Prostate gland (tissue), 2 donors: ENCODE measurements around the gene ITPRID1. TPM values are rescaled to one million over a fixed set of nuclear protein-coding genes. Genes with fewer than 3 reads are reported as not detected.

Source experiments
- DNase-seq: peaks from one replicate; pipeline ENCODE4 v3.0.0-alpha.2; 2019; ENCODE audit warnings: low spot score
- H3K27ac ChIP-seq, 2 donors: fragments of 200-600 bp; sonication (generic); 2 replicates each; pipeline ENCODE4 v1.5.1; 2017 to 2019
- H3K27me3 ChIP-seq: fragments of 200-600 bp; sonication (generic); replicated peaks from 2 replicates; pipeline ENCODE4 v1.5.1; 2019; ENCODE audit not compliant: insufficient read depth
- H3K36me3 ChIP-seq, 2 donors: fragments of 200-600 bp; sonication (generic); 1 replicate in 1 of 2; 2 replicates in 1 of 2; pipeline versions ENCODE4 v1.5.1 to v1.8.1; 2017 to 2019
- H3K4me1 ChIP-seq: fragments of 200-600 bp; sonication (generic); replicated peaks from 2 replicates; pipeline ENCODE4 v1.5.1; 2019
- H3K4me3 ChIP-seq, 2 donors: fragments of 200-600 bp; sonication (generic); 2 replicates each; pipeline ENCODE4 v1.5.1; 2017 to 2019
- H3K9me3 ChIP-seq: fragments of 200-600 bp; sonication (generic); 2 replicates; pipeline ENCODE4 v1.5.1; 2017
- CTCF ChIP-seq, 4 experiments: fragments of 200-600 bp in 2 of 4; fragments of 450-650 bp in 2 of 4; sonication (generic) in 2 of 4; IDR thresholded peaks; 1 replicate in 3 of 4; 2 replicates in 1 of 4; pipeline ENCODE4 v1.5.1; 2016 to 2019; ENCODE audit warnings: antibody characterized with exemption in 4 of 4, mild to moderate bottlenecking in 2 of 4, moderate library complexity in 2 of 4
- POLR2A ChIP-seq: fragments of 450-650 bp; IDR thresholded peaks from one replicate; pipeline ENCODE4 v1.6.1; 2016; ENCODE audit warnings: antibody characterized with exemption, mild to moderate bottlenecking
- POLR2AphosphoS5 ChIP-seq: sonication (generic); formaldehyde crosslinking; IDR thresholded peaks from one replicate; pipeline ENCODE4 v1.6.1; 2017; ENCODE audit warnings: antibody characterized with exemption
- WGBS: methylation state at CpG from one replicate; pipeline ENCODE4 v1.1.5; 2018; 5-methylcytosine and 5-hydroxymethylcytosine counted together
- intact Hi-C: fragments of 100-400 bp; cut with DNase I; formaldehyde crosslinking; loops from one replicate; pipeline ENCODE4 v1.14.2; 2022
- total RNA-seq, 2 donors: library from RNA; depleted of rRNA; stranded (reverse); fragments of >200 nt; gene quantifications; one replicate each; pipeline ENCODE4 v1.1.0, GENCODE V29; 2016

Gene ITPRID1
- total RNA-seq, 2 donors from 2014 or later, result 0.17 TPM; not detected in 1

DNA sequence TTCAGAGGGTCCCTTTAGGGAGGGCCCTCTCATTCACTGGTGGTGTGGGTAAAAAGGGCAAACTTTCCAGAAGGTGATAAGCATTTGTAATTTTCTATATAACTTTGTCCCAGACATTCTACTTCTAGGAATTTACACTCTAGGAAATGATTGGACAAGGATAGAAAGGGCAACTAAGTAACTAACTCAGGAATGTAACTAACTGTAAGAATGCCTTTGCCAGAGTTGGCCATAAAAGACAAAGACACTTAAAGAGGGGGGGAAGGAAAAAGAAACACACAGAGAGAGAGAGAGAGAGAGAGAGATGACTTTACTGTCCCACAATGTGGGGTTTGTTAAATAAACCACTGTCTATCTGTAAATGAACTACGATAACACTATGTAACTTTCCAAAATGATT is 38.5 kb upstream of the ITPRID1 start:
- 16% methylated on average over 1 of the region's 1 CpG for WGBS
- no peaks in the 10 kb centered on the region for H3K27me3 ChIP-seq

DNA sequence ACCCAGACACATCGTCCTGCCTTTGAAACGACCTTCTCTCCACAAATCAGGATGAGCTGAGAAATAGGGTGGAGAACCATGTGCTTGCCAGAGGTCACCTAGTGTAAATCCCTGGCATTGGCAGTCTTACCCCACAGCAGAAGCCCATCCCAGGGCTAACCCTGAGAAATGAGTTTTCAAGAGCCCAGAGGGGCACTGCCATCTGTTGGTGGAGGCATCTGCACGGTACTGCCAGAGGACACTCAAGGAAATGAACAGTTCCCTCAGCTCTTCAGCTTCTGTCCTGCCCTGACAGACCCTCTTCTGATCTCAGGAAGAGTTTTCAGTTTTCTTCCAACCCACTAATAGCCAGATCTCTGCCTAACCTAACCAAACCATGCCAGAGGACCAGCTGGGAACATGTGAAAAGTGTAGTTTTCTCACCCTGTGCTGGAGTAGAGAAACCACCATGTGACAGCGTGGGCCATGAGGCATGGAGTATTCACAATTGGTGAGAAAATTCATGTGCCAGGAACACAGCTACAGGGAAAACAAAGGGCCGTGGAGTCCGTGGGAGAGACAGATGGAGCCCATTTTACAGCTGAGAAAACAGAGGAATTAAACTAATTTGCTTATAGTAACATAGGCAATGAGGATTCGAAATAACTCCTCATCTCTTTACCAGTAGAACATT is 37.7 kb upstream of the ITPRID1 start:
- Histone ChIP-seq H3K27me3 (no peaks in the 10 kb centered on the region), H3K4me1 (no peaks in the 10 kb centered on the region), H3K9me3 (no peaks in the 10 kb centered on the region), H3K36me3 (no peaks in the 10 kb centered on the region), H3K4me3 (no peak overlapping the region), H3K27ac (no peak overlapping the region)
- intact Hi-C loops, result no loop called here
- no peak for DNase-seq
- WGBS, result 86% methylated on average over 7 of the region's 7 CpGs
- no peak for TF ChIP-seq CTCF (IDR thresholded peaks at IDR 0.05)
- TF ChIP-seq POLR2AphosphoS5, result no peak
- TF ChIP-seq POLR2A, result no peak

More for the DNA sequence above, 38.5 kb upstream of the ITPRID1 start:
- Histone ChIP-seq H3K4me1 (no peaks in the 10 kb centered on the region), H3K9me3 (no peaks in the 10 kb centered on the region), H3K27ac (no peak overlapping the region), H3K4me3 (no peak overlapping the region), H3K36me3 (no peaks in the 10 kb centered on the region)
- no peak for DNase-seq
- no peak for TF ChIP-seq CTCF (IDR thresholded peaks at IDR 0.05)
- TF ChIP-seq POLR2A, result no peak
- TF ChIP-seq POLR2AphosphoS5, result no peak
- intact Hi-C loops, result no loop called here

DNA sequence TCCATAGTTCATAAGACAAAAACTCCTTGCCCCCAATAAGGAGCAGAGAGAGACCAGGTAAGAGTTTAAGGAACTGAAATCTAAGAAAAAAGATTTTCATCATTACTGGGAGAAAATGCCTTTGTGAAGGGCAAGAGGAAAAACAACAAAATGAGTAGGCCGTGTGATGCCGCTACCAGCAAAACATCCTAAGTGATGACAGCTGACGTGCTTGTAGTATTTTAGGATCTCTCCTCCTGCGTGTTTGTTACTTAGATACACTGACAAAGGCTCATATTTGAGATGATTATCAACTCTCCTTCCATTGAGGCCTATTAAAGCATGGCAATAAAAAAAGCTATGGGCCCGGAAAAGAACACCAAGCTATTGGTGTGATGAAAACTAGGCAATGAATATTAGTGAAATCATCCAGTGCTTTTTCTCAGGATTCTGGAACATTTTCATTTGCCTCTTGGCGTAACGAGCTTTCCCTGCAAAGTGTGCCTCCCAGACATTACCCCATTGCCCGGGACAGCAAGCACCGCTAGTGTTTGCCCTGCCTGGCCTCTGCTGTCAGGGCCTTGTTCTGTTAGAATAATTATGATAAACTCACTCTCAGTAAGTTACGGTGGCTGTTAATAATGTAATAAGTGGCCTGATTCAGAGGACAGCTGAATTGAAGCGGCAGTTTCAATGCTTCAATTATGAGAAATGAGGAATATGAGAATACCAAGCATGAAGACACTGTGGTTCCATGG is 36.8 kb upstream of the ITPRID1 start:
- intact Hi-C loops, result no loop called here
- no peak overlapping the region for H3K4me3 ChIP-seq
- H3K4me1 ChIP-seq, result no peaks in the 10 kb centered on the region
- TF ChIP-seq CTCF (IDR thresholded peaks at IDR 0.05), result no peak
- no peak for TF ChIP-seq POLR2A
- no peak for TF ChIP-seq POLR2AphosphoS5
- H3K36me3 ChIP-seq, result no peaks in the 10 kb centered on the region
- H3K9me3 ChIP-seq, result no peaks in the 10 kb centered on the region
- DNase-seq, result no peak
- WGBS, result 76% methylated on average over 11 of the region's 11 CpGs
- no peak overlapping the region for H3K27ac ChIP-seq
- no peaks in the 10 kb centered on the region for H3K27me3 ChIP-seq

DNA sequence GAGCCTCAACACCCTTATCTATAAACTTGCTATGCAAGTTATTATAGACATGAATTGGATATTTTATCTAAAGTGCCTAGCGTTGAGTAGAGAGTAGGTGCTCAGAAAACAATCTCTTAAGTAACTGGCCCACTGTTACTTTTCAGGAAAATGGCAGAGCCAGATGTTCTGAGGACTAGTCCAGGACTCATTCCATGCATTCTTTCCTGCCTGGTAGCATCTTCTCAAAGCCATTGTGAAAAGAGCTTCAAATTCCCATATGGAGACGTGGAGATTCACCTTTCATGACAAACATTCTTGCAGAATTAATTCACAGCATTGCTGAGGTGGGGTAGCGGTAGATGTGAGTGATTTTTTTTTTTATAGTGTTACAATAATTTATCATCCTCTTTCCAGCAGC is 35.9 kb upstream of the ITPRID1 start:
- Histone ChIP-seq H3K4me1 (no peaks in the 10 kb centered on the region), H3K36me3 (no peaks in the 10 kb centered on the region), H3K27me3 (no peaks in the 10 kb centered on the region), H3K4me3 (no peak overlapping the region), H3K27ac (no peak overlapping the region), H3K9me3 (no peaks in the 10 kb centered on the region)
- intact Hi-C loops, result no loop called here
- no peak for DNase-seq
- 70% methylated on average over 3 of the region's 3 CpGs for WGBS
- TF ChIP-seq POLR2AphosphoS5 (no peak), CTCF (IDR thresholded peaks at IDR 0.05) (no peak), POLR2A (no peak)

- 12% methylated on average over 6 of the region's 6 CpGs for WGBS
- no peak overlapping the region for H3K4me3 ChIP-seq
Observed at GRCh38 chr7:31478721-31479120, 35.2 kb upstream of the ITPRID1 start.

More at GRCh38 chr7:31478721-31479120, 35.2 kb upstream of the ITPRID1 start:
- DNase-seq, result no peak
- no peak for TF ChIP-seq CTCF (IDR thresholded peaks at IDR 0.05)
- no peak for TF ChIP-seq POLR2A
- TF ChIP-seq POLR2AphosphoS5, result no peak
- no peaks in the 10 kb centered on the region for H3K9me3 ChIP-seq
- no peaks in the 10 kb centered on the region for H3K27me3 ChIP-seq
- H3K27ac ChIP-seq, result no peak overlapping the region
- no peaks in the 10 kb centered on the region for H3K4me1 ChIP-seq
- intact Hi-C loops, result no loop called here
- H3K36me3 ChIP-seq, result no peaks in the 10 kb centered on the region
